HL-60 (cell line): Measurements from ENCODE around the gene VWA5A.
"Not testable (repeated sequence)": the region's sequence is repeated elsewhere in the genome, so short reads cannot be mapped to it uniquely, and the experiment has no call there.

Experiments used
- POLR2AphosphoS5 ChIP-seq: IDR thresholded peaks from 2 replicates; pipeline ENCODE4 v1.6.1; 2012; ENCODE audit warnings: low read depth
- TF ChIP-seq, protein P1 (sequence below): IDR thresholded peaks from one replicate; pipeline ENCODE4 v1.5.1; 2011; ENCODE audit warnings: low read length, control low read depth, inconsistent platforms; ENCODE audit not compliant: insufficient read depth

DNA sequence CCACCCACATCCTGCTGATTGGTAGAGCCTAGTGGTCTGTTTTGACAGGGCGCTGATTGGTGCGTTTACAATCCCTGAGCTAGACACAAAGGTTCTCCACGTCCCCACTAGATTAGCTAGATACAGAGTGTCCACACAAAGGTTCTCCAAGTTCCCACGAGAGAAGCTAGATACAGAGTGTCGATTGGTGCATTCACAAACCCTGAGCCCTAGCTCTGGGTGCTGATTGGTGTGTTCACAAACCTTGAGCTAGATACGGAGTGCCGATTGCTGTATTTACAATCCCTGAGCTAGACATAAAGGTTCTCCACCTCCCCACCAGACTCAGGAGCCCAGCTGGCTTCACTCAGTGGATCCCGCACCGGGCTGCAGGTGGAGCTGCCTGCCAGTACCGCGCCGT lies 55.1 kb downstream of the VWA5A start:
- TF ChIP-seq, protein P1, sequence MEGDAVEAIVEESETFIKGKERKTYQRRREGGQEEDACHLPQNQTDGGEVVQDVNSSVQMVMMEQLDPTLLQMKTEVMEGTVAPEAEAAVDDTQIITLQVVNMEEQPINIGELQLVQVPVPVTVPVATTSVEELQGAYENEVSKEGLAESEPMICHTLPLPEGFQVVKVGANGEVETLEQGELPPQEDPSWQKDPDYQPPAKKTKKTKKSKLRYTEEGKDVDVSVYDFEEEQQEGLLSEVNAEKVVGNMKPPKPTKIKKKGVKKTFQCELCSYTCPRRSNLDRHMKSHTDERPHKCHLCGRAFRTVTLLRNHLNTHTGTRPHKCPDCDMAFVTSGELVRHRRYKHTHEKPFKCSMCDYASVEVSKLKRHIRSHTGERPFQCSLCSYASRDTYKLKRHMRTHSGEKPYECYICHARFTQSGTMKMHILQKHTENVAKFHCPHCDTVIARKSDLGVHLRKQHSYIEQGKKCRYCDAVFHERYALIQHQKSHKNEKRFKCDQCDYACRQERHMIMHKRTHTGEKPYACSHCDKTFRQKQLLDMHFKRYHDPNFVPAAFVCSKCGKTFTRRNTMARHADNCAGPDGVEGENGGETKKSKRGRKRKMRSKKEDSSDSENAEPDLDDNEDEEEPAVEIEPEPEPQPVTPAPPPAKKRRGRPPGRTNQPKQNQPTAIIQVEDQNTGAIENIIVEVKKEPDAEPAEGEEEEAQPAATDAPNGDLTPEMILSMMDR: not testable (repeated sequence)
- TF ChIP-seq POLR2AphosphoS5: not testable (repeated sequence)
